ENCODE measurements around the gene CCL24. TPM values are rescaled to one million over a fixed set of nuclear protein-coding genes. Genes with fewer than 3 reads are reported as not detected.

Gene CCL24
- polyA plus RNA-seq, 1 donor (not counting 4 experiments of a cell fraction or from before 2014, with no cell fraction given) = not detected

GRCh38 chr7:75820688-75821087, 7.1 kb upstream of the CCL24 start:
- no peaks in the 10 kb centered on the region for H4K20me1 ChIP-seq (ENCODE audit: control insufficient read depth, extremely low read depth, insufficient read depth, low read length)
- no peaks in the 10 kb centered on the region for H3K79me2 ChIP-seq (ENCODE audit: control insufficient read depth, insufficient read depth, low read length)
- H3K27me3 ChIP-seq (ENCODE audit: control insufficient read depth, extremely low read depth, insufficient read depth, low read length) = peaks cover 15% of the 10 kb centered on the region
- no peaks in the 10 kb centered on the region for H3K9me1 ChIP-seq (ENCODE audit: control insufficient read depth, extremely low read depth, insufficient read depth, low read length)
- no peak for DNase-seq (ENCODE audit: low read depth, low spot score)
- no peaks in the 10 kb centered on the region for H3K9me3 ChIP-seq (ENCODE audit: control insufficient read depth, low read depth, low read length)
- no peak for FAIRE-seq
- no peak overlapping the region for H3K4me2 ChIP-seq (ENCODE audit: control insufficient read depth, extremely low read depth, insufficient read depth, low read depth, low read length)
- H3K27ac ChIP-seq (ENCODE audit: control insufficient read depth, insufficient read depth, low read length) = no peak overlapping the region
- dilution Hi-C loops (cut with MboI; ENCODE audit: extremely low pct_ligation_motif_present, low sequenced_read_pairs) = no loop called here
- no peak overlapping the region for H3K9ac ChIP-seq (ENCODE audit: control insufficient read depth, extremely low read depth, insufficient read depth, low read length)
- no peak overlapping the region for H3K4me3 ChIP-seq (ENCODE audit: control insufficient read depth in 2 of 3, extremely low read depth in 1 of 3, insufficient read depth in 2 of 3, low read depth in 1 of 3, low read length in 3 of 3)
- TF ChIP-seq, protein P1, sequence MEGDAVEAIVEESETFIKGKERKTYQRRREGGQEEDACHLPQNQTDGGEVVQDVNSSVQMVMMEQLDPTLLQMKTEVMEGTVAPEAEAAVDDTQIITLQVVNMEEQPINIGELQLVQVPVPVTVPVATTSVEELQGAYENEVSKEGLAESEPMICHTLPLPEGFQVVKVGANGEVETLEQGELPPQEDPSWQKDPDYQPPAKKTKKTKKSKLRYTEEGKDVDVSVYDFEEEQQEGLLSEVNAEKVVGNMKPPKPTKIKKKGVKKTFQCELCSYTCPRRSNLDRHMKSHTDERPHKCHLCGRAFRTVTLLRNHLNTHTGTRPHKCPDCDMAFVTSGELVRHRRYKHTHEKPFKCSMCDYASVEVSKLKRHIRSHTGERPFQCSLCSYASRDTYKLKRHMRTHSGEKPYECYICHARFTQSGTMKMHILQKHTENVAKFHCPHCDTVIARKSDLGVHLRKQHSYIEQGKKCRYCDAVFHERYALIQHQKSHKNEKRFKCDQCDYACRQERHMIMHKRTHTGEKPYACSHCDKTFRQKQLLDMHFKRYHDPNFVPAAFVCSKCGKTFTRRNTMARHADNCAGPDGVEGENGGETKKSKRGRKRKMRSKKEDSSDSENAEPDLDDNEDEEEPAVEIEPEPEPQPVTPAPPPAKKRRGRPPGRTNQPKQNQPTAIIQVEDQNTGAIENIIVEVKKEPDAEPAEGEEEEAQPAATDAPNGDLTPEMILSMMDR (optimal IDR thresholded peaks at IDR 0.05 in 1 of 3, IDR thresholded peaks at IDR 0.05 in 1 of 3, conservative IDR thresholded peaks at IDR 0.05 in 1 of 3; ENCODE audit: extremely low read depth in 1 of 3, insufficient read depth in 2 of 3, low read length in 3 of 3) = no peak
- TF ChIP-seq EZH2 (IDR thresholded peaks at IDR 0.05; ENCODE audit: low read length) = no peak
- no peak overlapping the region for H2AFZ ChIP-seq (ENCODE audit: control insufficient read depth, low read length)
- H3K36me3 ChIP-seq (ENCODE audit: control insufficient read depth in 2 of 2, extremely low read depth in 1 of 2, insufficient read depth in 2 of 2, low read length in 2 of 2) = no peaks in the 10 kb centered on the region
- no peaks in the 10 kb centered on the region for H3K4me1 ChIP-seq (ENCODE audit: control insufficient read depth, extremely low read depth, insufficient read depth, low read length)

DNA sequence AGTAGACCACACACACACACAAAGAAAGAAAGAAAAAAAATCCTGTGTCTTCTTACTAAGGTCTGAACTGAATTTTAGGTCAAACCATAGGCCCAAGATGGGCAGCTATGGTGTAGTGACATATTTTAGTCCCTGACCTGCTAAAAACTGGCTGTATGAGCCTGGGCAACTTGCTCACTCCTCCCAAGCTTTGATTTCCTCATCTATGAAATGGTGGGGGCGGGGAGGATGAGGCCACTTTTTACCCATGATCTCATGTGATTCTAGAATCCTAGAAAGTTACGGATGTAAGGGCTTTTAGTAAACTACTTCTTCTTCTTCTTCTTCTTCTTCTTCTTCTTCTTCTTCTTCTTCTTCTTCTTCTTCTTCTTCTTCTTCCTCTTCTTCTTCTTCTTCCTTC, 6.1 kb upstream of the CCL24 start:
- no peak overlapping the region for H3K4me3 ChIP-seq (ENCODE audit: control insufficient read depth in 2 of 3, extremely low read depth in 1 of 3, insufficient read depth in 2 of 3, low read depth in 1 of 3, low read length in 3 of 3)
- FAIRE-seq (no peak), DNase-seq (ENCODE audit: low read depth, low spot score) (no peak)
- no peak overlapping the region for H3K9ac ChIP-seq (ENCODE audit: control insufficient read depth, extremely low read depth, insufficient read depth, low read length)
- no peaks in the 10 kb centered on the region for H3K4me1 ChIP-seq (ENCODE audit: control insufficient read depth, extremely low read depth, insufficient read depth, low read length)
- no peaks in the 10 kb centered on the region for H3K36me3 ChIP-seq (ENCODE audit: control insufficient read depth in 2 of 2, extremely low read depth in 1 of 2, insufficient read depth in 2 of 2, low read length in 2 of 2)
- no peaks in the 10 kb centered on the region for H3K9me1 ChIP-seq (ENCODE audit: control insufficient read depth, extremely low read depth, insufficient read depth, low read length)
- dilution Hi-C loops (cut with MboI; ENCODE audit: extremely low pct_ligation_motif_present, low sequenced_read_pairs) = no loop called here
- peaks cover 18% of the 10 kb centered on the region for H3K27me3 ChIP-seq (ENCODE audit: control insufficient read depth, extremely low read depth, insufficient read depth, low read length)
- H2AFZ ChIP-seq (ENCODE audit: control insufficient read depth, low read length) = no peak overlapping the region
- H3K4me2 ChIP-seq (ENCODE audit: control insufficient read depth, extremely low read depth, insufficient read depth, low read depth, low read length) = no peak overlapping the region
- no peaks in the 10 kb centered on the region for H3K79me2 ChIP-seq (ENCODE audit: control insufficient read depth, insufficient read depth, low read length)
- H4K20me1 ChIP-seq (ENCODE audit: control insufficient read depth, extremely low read depth, insufficient read depth, low read length) = no peaks in the 10 kb centered on the region
- no peaks in the 10 kb centered on the region for H3K9me3 ChIP-seq (ENCODE audit: control insufficient read depth, low read depth, low read length)
- no peak overlapping the region for H3K27ac ChIP-seq (ENCODE audit: control insufficient read depth, insufficient read depth, low read length)
- TF ChIP-seq, protein P1 (optimal IDR thresholded peaks at IDR 0.05 in 1 of 3, IDR thresholded peaks at IDR 0.05 in 1 of 3, conservative IDR thresholded peaks at IDR 0.05 in 1 of 3; ENCODE audit: extremely low read depth in 1 of 3, insufficient read depth in 2 of 3, low read length in 3 of 3) = no peak
- TF ChIP-seq EZH2 (IDR thresholded peaks at IDR 0.05; ENCODE audit: low read length) = no peak
